Esophagus muscularis mucosa (tissue), 4 donors: Measurements from ENCODE around the gene HERPUD2. TPM values are rescaled to one million over a fixed set of nuclear protein-coding genes. Genes with fewer than 3 reads are reported as not detected.

Source experiments
- DNase-seq: peaks from one replicate; pipeline ENCODE4 v3.0.0-alpha.2; 2017; ENCODE audit errors: extremely low spot score
- H3K27ac ChIP-seq, 4 donors: fragments of 200-600 bp; sonication (generic); replicated peaks in 1 of 4; 1 replicate in 3 of 4; 2 replicates in 1 of 4; pipeline ENCODE4 v1.5.1; 2016 to 2019; ENCODE audit warnings: mild to moderate bottlenecking in 1 of 4
- H3K27me3 ChIP-seq, 4 donors: fragments of 200-600 bp; sonication (generic); one replicate each; pipeline versions ENCODE4 v1.5.1 to v1.6.0; 2016 to 2019
- H3K36me3 ChIP-seq, 4 donors: fragments of 200-600 bp; sonication (generic); one replicate each; pipeline ENCODE4 v1.5.1; 2016 to 2019
- H3K4me1 ChIP-seq, 4 donors: fragments of 200-600 bp; sonication (generic); one replicate each; pipeline ENCODE4 v1.5.1; 2016 to 2019
- H3K4me3 ChIP-seq, 4 donors: fragments of 200-600 bp; sonication (generic); 1 replicate in 2 of 4; 2 replicates in 2 of 4; pipeline ENCODE4 v1.5.1; 2016 to 2019; ENCODE audit warnings: mild to moderate bottlenecking in 4 of 4, moderate library complexity in 1 of 4
- H3K9me3 ChIP-seq, 4 donors: fragments of 200-600 bp; sonication (generic); 1 replicate in 3 of 4; 2 replicates in 1 of 4; pipeline ENCODE4 v1.5.1; 2016 to 2019
- CTCF ChIP-seq, 3 experiments: fragments of 200-600 bp in 2 of 3; fragments of 450-650 bp in 1 of 3; sonication (generic) in 2 of 3; IDR thresholded peaks; one replicate each; pipeline ENCODE4 v1.5.1; 2017 to 2019; ENCODE audit warnings: antibody characterized with exemption in 3 of 3, mild to moderate bottlenecking in 2 of 3, moderate library complexity in 1 of 3
- EP300 ChIP-seq: sonication (generic); formaldehyde crosslinking; IDR thresholded peaks from one replicate; pipeline ENCODE4 v1.6.1; 2017; ENCODE audit warnings: antibody characterized with exemption
- POLR2A ChIP-seq: fragments of 450-650 bp; IDR thresholded peaks from one replicate; pipeline ENCODE4 v1.6.1; 2017; ENCODE audit warnings: antibody characterized with exemption, moderate library complexity, mild to moderate bottlenecking, low read depth
- POLR2AphosphoS5 ChIP-seq, 2 donors: sonication (generic); formaldehyde crosslinking; IDR thresholded peaks; one replicate each; pipeline ENCODE4 v1.6.1; 2017; ENCODE audit warnings: antibody characterized with exemption in 2 of 2
- WGBS: methylation state at CpG from one replicate; pipeline ENCODE4 v1.1.5; 2018; 5-methylcytosine and 5-hydroxymethylcytosine counted together
- intact Hi-C: fragments of 100-400 bp; cut with DNase I; formaldehyde crosslinking; loops from one replicate; pipeline ENCODE4 v1.15.1; 2023
- total RNA-seq, 4 donors: library from RNA; depleted of rRNA; stranded (reverse); fragments of >200 nt; gene quantifications; one replicate each; pipeline versions ENCODE4 v1.1.0 to v1.2.1, GENCODE V29; 2016

The HERPUD2 gene
- 10 to 100 TPM; 25.3 to 43.4 (median 33.9) TPM for total RNA-seq

- WGBS: 1% methylated on average over 45 of the region's 68 CpGs
- intact Hi-C loops: loop anchor here (5.0 kb wide), 1 partner anchor 107 kb away; the partner anchor contains the start of gene SEPTIN7
- no peaks in the 10 kb centered on the region for H3K27me3 ChIP-seq
- peak within 1 kb of the TSS; percentile 89 to 99 (median 96) for H3K4me3 ChIP-seq
- H3K36me3 ChIP-seq: no peaks in the 10 kb centered on the region
- H3K27ac ChIP-seq: peak within 1 kb of the TSS; percentile 91 to 98 (median 95)
- peak; percentile 96 for DNase-seq
- no peaks in the 10 kb centered on the region for H3K9me3 ChIP-seq
- peaks cover 37 to 55% (median 49%) of the 10 kb centered on the region in 4 donors for H3K4me1 ChIP-seq
- peak; percentile 94 to 95 for TF ChIP-seq POLR2AphosphoS5 (IDR thresholded peaks at IDR 0.05)
- no peak for TF ChIP-seq EP300
- no peak for TF ChIP-seq CTCF (IDR thresholded peaks at IDR 0.05)
- TF ChIP-seq POLR2A: peak; percentile 47
Observed at GRCh38 chr7:35694784-35695472, at the start of gene HERPUD2. HERPUD2 (minus strand) TSS chr7:35695135; CDS start chr7:35694330, 805 bp downstream.

- Histone ChIP-seq H3K4me3 (no peak overlapping the region), H3K27ac (no peak overlapping the region), H3K4me1 (peaks cover 3 to 5% (median 4%) of the 10 kb centered on the region in 4 donors), H3K9me3 (no peaks in the 10 kb centered on the region), H3K36me3 (no peaks in the 10 kb centered on the region), H3K27me3 (no peaks in the 10 kb centered on the region)
- TF ChIP-seq CTCF (IDR thresholded peaks at IDR 0.05) (no peak), EP300 (no peak), POLR2A (no peak), POLR2AphosphoS5 (IDR thresholded peaks at IDR 0.05) (no peak)
- WGBS: 96% methylated on average over 3 of the region's 3 CpGs
- intact Hi-C loops: no loop called here
- no peak for DNase-seq
Observed at GRCh38 chr7:35738889-35739288, 44.0 kb upstream of the HERPUD2 start.

GRCh38 chr7:35736725-35737124 lies 41.8 kb upstream of the HERPUD2 start:
- H3K4me3 ChIP-seq: no peak overlapping the region
- WGBS: 100% methylated on average over 1 of the region's 1 CpG
- intact Hi-C loops: no loop called here
- TF ChIP-seq EP300 (no peak), POLR2AphosphoS5 (IDR thresholded peaks at IDR 0.05) (no peak), CTCF (IDR thresholded peaks at IDR 0.05) (no peak), POLR2A (no peak)
- H3K27ac ChIP-seq: no peak overlapping the region
- H3K36me3 ChIP-seq: no peaks in the 10 kb centered on the region
- no peak for DNase-seq
- H3K9me3 ChIP-seq: no peaks in the 10 kb centered on the region
- no peaks in the 10 kb centered on the region for H3K27me3 ChIP-seq
- H3K4me1 ChIP-seq: peaks cover 4 to 6% (median 5%) of the 10 kb centered on the region in 4 donors

- DNase-seq: no peak
- intact Hi-C loops: no loop called here
- H3K27me3 ChIP-seq: no peaks in the 10 kb centered on the region
- H3K36me3 ChIP-seq: no peaks in the 10 kb centered on the region
- H3K9me3 ChIP-seq: no peaks in the 10 kb centered on the region
- no peak for TF ChIP-seq POLR2A
- no peak for TF ChIP-seq EP300
- TF ChIP-seq POLR2AphosphoS5 (IDR thresholded peaks at IDR 0.05): no peak
- TF ChIP-seq CTCF (IDR thresholded peaks at IDR 0.05): no peak
- peaks cover 4 to 6% (median 5%) of the 10 kb centered on the region in 4 donors for H3K4me1 ChIP-seq
- no peak overlapping the region for H3K4me3 ChIP-seq
- WGBS: 77% methylated on average over 3 of the region's 3 CpGs
- H3K27ac ChIP-seq: no peak overlapping the region
Observed at GRCh38 chr7:35735396-35735795, 40.5 kb upstream of the HERPUD2 start.
